GM23248 (cell line): ENCODE measurements around the gene RHOXF1. TPM values are rescaled to one million over a fixed set of nuclear protein-coding genes. Genes with fewer than 3 reads are reported as not detected.
"Not testable (repeated sequence)": the region's sequence is repeated elsewhere in the genome, so short reads cannot be mapped to it uniquely, and the experiment has no call there.

Experiments
- DNase-seq: peaks from one replicate; pipeline ENCODE4 v3.0.0-alpha.2; 2015
- H2AFZ ChIP-seq: fragments of 200-600 bp; sonication (generic); 2 replicates; pipeline ENCODE4 v1.6.1; 2016; ENCODE audit warnings: antibody characterized with exemption
- H3F3A ChIP-seq: fragments of 200-600 bp; sonication (generic); 2 replicates; pipeline ENCODE4 v1.6.1; 2016; ENCODE audit warnings: mild to moderate bottlenecking, antibody characterized with exemption, mixed run types; ENCODE audit not compliant: insufficient read depth
- H3K27ac ChIP-seq: fragments of 200-600 bp; sonication (generic); 2 replicates; pipeline ENCODE4 v1.5.1; 2016; ENCODE audit warnings: mild to moderate bottlenecking
- H3K27me3 ChIP-seq: fragments of 200-600 bp; sonication (generic); replicated peaks from 2 replicates; pipeline ENCODE4 v1.6.1; 2016; ENCODE audit warnings: mild to moderate bottlenecking; ENCODE audit not compliant: insufficient read depth
- H3K36me3 ChIP-seq: fragments of 200-600 bp; sonication (generic); 2 replicates; pipeline ENCODE4 v1.6.1; 2016; ENCODE audit warnings: low read depth, mild to moderate bottlenecking
- H3K4me1 ChIP-seq: fragments of 200-600 bp; sonication (generic); 2 replicates; pipeline ENCODE4 v1.6.1; 2016; ENCODE audit warnings: mild to moderate bottlenecking; ENCODE audit not compliant: insufficient read depth
- H3K4me2 ChIP-seq: fragments of 200-600 bp; sonication (generic); one replicate; pipeline ENCODE4 v1.6.1; 2016; ENCODE audit warnings: mild to moderate bottlenecking; ENCODE audit not compliant: unreplicated experiment
- H3K4me3 ChIP-seq: fragments of 200-600 bp; sonication (generic); 2 replicates; pipeline ENCODE4 v1.5.1; 2016; ENCODE audit warnings: mild to moderate bottlenecking
- H3K79me2 ChIP-seq: fragments of 200-600 bp; sonication (generic); 2 replicates; pipeline ENCODE4 v1.6.1; 2016; ENCODE audit warnings: mild to moderate bottlenecking; ENCODE audit not compliant: insufficient read depth
- H3K9ac ChIP-seq: fragments of 200-600 bp; sonication (generic); 2 replicates; pipeline ENCODE4 v1.6.1; 2016; ENCODE audit warnings: mild to moderate bottlenecking
- H3K9me2 ChIP-seq: fragments of 200-600 bp; sonication (generic); 2 replicates; pipeline ENCODE4 v1.6.1; 2016; ENCODE audit warnings: mixed run types, mild to moderate bottlenecking, moderate library complexity; ENCODE audit not compliant: insufficient read depth
- H3K9me3 ChIP-seq: fragments of 200-600 bp; sonication (generic); one replicate; pipeline ENCODE4 v1.6.1; 2017; ENCODE audit warnings: low read depth
- H4K20me1 ChIP-seq: fragments of 200-600 bp; sonication (generic); 2 replicates; pipeline ENCODE4 v1.6.0; 2016; ENCODE audit not compliant: insufficient read depth
- EZH2 ChIP-seq: fragments of 200-600 bp; sonication (generic); IDR thresholded peaks from 2 replicates; pipeline ENCODE4 v1.6.1; 2018; ENCODE audit warnings: antibody characterized with exemption, mild to moderate bottlenecking; ENCODE audit not compliant: insufficient read depth, poor library complexity, severe bottlenecking
- EZH2phosphoT487 ChIP-seq: fragments of 200-600 bp; sonication (generic); IDR thresholded peaks from 2 replicates; pipeline ENCODE4 v1.6.1; 2018; ENCODE audit warnings: antibody characterized with exemption, moderate library complexity, mild to moderate bottlenecking, low read depth; ENCODE audit not compliant: insufficient read depth
- WGBS, 2 experiments: methylation state at CpG; one replicate each; pipeline ENCODE4 v1.1.6; 2015 to 2017; ENCODE audit warnings: low lambda C conversion rate in 2 of 2, low coverage in 1 of 2; ENCODE audit errors: missing lambda C conversion rate in 2 of 2; 5-methylcytosine and 5-hydroxymethylcytosine counted together
- in situ Hi-C: fragments of 300-500 bp; cut with MboI; formaldehyde crosslinking; loops from 2 replicates; pipeline ENCODE4 v1.15.0; 2020
- polyA plus RNA-seq: library from polyadenylated mRNA; unstranded; fragments of >200 nt; fragmentation: Nextera tagmentation; extraction: Ambion mirVana; gene quantifications from 2 replicates; pipeline ENCODE4 v1.2.1, GENCODE V29; 2016
- total RNA-seq: library from RNA; depleted of rRNA; stranded (reverse); fragments of >200 nt; shearing (Covaris generic); gene quantifications from 2 replicates; pipeline ENCODE4 v1.2.3, GENCODE V29; 2014

Gene RHOXF1
- total and polyA plus RNA-seq, 2 experiments from 2014 or later, result not detected

DNA sequence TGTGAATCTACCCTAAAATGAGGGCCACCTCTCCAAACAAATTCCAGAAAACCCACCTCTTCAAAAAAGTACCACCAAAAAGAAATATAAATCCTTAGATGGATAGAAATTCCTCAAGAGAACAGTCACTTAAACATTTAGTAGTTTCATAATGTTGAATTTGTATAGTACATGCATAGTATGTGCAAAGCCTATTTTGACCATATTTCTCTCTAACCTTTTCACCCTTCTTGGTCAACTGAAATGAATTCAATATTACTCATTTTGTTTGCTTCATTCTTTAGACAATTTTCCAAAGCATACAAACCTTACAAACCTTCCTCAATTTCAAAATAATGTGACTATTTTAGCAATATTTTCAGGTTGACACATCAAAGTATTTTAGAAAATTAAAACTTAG lies 4.1 kb downstream of the RHOXF1 start:
- Histone ChIP-seq H3K79me2 (no peaks in the 10 kb centered on the region), H3K4me3 (no peak overlapping the region), H3K27ac (no peak overlapping the region), H3K9me2 (no peaks in the 10 kb centered on the region), H3K9me3 (no peaks in the 10 kb centered on the region), H3K36me3 (no peaks in the 10 kb centered on the region), H3K27me3 (no peaks in the 10 kb centered on the region), H3K9ac (no peak overlapping the region), H3K4me1 (no peaks in the 10 kb centered on the region), H4K20me1 (no peaks in the 10 kb centered on the region), H3F3A (no peaks in the 10 kb centered on the region), H3K4me2 (no peak overlapping the region), H2AFZ (no peak overlapping the region)
- peak; percentile 43 for DNase-seq
- no peak for TF ChIP-seq EZH2phosphoT487
- TF ChIP-seq EZH2, result no peak
- in situ Hi-C loops, result loop anchor here (25.0 kb wide), 2 partner anchors 99 to 101 kb away; no protein-coding TSS in a partner anchor

DNA sequence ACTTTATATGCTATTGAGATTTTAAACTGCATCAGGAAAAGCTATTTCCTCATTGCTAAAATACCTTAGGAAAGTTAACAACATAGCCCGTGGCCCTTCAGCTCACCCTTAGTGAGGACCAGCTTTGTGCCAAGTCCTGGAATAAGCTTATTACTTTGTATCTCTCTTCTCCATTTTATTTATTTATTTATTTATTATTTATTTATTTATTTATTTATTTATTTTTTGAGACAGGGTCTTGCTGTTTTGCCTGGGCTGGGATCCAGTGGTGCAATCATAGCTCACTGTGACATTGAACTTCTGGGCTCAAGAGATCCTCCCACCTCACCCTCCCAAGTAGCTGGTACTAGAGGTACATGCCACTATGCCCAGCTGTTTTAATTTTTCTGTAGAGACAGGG lies 6.3 kb downstream of the RHOXF1 start:
- Histone ChIP-seq H3K9ac (no peak overlapping the region), H3F3A (no peaks in the 10 kb centered on the region), H2AFZ (no peak overlapping the region), H3K4me1 (no peaks in the 10 kb centered on the region), H3K4me2 (no peak overlapping the region), H4K20me1 (no peaks in the 10 kb centered on the region), H3K4me3 (no peak overlapping the region), H3K9me2 (no peaks in the 10 kb centered on the region), H3K27me3 (no peaks in the 10 kb centered on the region), H3K79me2 (no peaks in the 10 kb centered on the region), H3K27ac (no peak overlapping the region), H3K36me3 (no peaks in the 10 kb centered on the region), H3K9me3 (no peaks in the 10 kb centered on the region)
- WGBS, 2 experiments, result 88 to 93% methylated on average over 1 of the region's 1 CpG
- TF ChIP-seq EZH2 (no peak), EZH2phosphoT487 (no peak)
- DNase-seq, result no peak
- in situ Hi-C loops, result loop anchor here (25.0 kb wide), 2 partner anchors 97 to 103 kb away; no protein-coding TSS in a partner anchor

DNA sequence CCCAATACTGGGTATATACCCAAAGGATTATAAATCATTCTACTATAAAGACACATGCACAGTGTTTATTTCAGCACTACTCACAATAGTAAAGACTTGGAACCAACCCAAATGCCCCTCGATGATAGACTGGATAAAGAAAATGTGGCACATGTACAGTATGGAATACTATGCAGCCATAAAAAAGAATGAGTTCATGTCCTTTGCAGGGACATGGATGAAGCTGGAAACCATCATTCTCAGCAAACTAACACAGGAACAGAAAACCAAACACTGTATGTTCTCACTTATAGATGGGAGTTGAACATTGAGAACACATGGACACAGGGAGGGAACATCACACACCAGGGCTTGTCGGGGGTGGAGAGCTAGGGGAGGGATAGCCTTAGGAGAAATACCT lies 11.0 kb downstream of the RHOXF1 start:
- H4K20me1 ChIP-seq, H3K9me3 ChIP-seq, H3K9me2 ChIP-seq, H3K27ac ChIP-seq, H3K4me1 ChIP-seq, H2AFZ ChIP-seq, H3K4me3 ChIP-seq, H3K36me3 ChIP-seq, H3F3A ChIP-seq, H3K27me3 ChIP-seq, H3K9ac ChIP-seq, H3K4me2 ChIP-seq, H3K79me2 ChIP-seq, DNase-seq: not testable (repeated sequence)
- WGBS, 2 experiments, result 64% methylated on average over 1 to 2 of the region's 2 CpGs
- in situ Hi-C loops, result loop anchor here (25.0 kb wide), 2 partner anchors 92 to 108 kb away; no protein-coding TSS in a partner anchor

DNA sequence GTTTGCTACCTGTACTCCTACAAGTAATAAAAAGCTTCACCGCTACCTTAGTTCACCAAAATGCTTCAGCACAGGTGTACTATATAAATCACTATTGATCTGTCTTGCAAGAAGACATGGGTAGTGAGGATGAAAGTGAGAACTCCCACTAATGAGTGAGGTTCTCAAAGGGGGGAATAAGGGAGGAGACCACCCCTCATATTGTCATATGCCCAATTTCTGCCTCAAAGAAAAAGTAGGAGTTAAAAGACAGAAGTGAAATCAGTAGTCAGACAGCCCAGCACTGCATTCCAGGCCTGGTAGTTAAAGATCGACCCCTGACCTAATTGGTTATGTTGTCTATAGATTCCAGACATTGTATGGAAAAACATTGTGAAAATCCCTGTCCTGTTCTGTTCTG lies 14.7 kb downstream of the RHOXF1 start:
- H2AFZ ChIP-seq, H3F3A ChIP-seq, H3K9me2 ChIP-seq, H3K4me2 ChIP-seq, H3K4me3 ChIP-seq, H3K27me3 ChIP-seq, H3K9ac ChIP-seq, H4K20me1 ChIP-seq, DNase-seq, H3K36me3 ChIP-seq, H3K4me1 ChIP-seq, H3K9me3 ChIP-seq, H3K27ac ChIP-seq, H3K79me2 ChIP-seq: not testable (repeated sequence)
- 51 to 60% methylated on average over 2 of the region's 2 CpGs for WGBS, 2 experiments
- in situ Hi-C loops, result loop anchor here (25.0 kb wide), 2 partner anchors 89 to 111 kb away; no protein-coding TSS in a partner anchor

DNA sequence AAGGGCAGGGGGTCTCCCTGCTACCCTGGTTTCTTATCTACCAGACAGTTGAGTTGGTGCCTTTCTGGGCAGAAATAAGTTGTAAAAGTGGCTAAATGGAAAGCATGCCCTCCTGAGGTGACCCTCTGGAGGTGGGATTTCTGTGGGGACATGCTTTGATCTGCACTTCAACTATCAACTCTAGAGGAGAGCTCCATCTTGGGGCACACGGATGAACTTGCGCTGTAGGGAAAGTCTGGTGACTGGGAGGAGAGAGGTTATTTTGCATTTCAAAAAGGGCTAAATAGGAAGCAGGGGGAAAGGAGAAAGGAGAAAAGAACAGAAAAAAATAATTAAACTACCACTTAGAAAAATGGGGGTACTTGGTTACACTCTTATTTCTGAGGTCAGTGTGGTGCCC lies 25.5 kb downstream of the RHOXF1 start:
- H3K4me3 ChIP-seq, result no peak overlapping the region
- no peak overlapping the region for H3K4me2 ChIP-seq
- no peaks in the 10 kb centered on the region for H3K4me1 ChIP-seq
- H3K79me2 ChIP-seq, result no peaks in the 10 kb centered on the region
- H2AFZ ChIP-seq, result no peak overlapping the region
- no peak overlapping the region for H3K27ac ChIP-seq
- H3F3A ChIP-seq, result no peaks in the 10 kb centered on the region
- H3K9me2 ChIP-seq, result no peaks in the 10 kb centered on the region
- DNase-seq, result no peak
- in situ Hi-C loops, result no loop called here
- H3K9me3 ChIP-seq, result no peaks in the 10 kb centered on the region
- no peaks in the 10 kb centered on the region for H4K20me1 ChIP-seq
- WGBS, 2 experiments, result 96 to 100% methylated on average over 2 of the region's 2 CpGs
- TF ChIP-seq EZH2, result no peak
- no peaks in the 10 kb centered on the region for H3K27me3 ChIP-seq
- no peak overlapping the region for H3K9ac ChIP-seq
- no peaks in the 10 kb centered on the region for H3K36me3 ChIP-seq
